KMS-11 (cell line): Measurements from ENCODE around the gene SLC25A39.

Experiments used
- H2AFZ ChIP-seq: fragments of 200-600 bp; sonication (generic); 2 replicates; pipeline ENCODE4 v1.6.1; 2016; ENCODE audit warnings: antibody characterized with exemption, mixed run types, low read depth
- H3K27ac ChIP-seq: fragments of 200-600 bp; sonication (generic); 2 replicates; pipeline ENCODE4 v1.6.1; 2016; ENCODE audit warnings: mild to moderate bottlenecking, mixed run types
- H3K27me3 ChIP-seq: fragments of 200-600 bp; sonication (generic); 2 replicates; pipeline ENCODE4 v1.6.1; 2017; ENCODE audit warnings: mild to moderate bottlenecking, low read depth, mixed run types, moderate library complexity; ENCODE audit not compliant: insufficient read depth
- H3K36me3 ChIP-seq: fragments of 200-600 bp; sonication (generic); 2 replicates; pipeline ENCODE4 v1.6.1; 2017; ENCODE audit warnings: mild to moderate bottlenecking, mixed run types; ENCODE audit not compliant: insufficient read depth
- H3K4me1 ChIP-seq: fragments of 200-600 bp; sonication (generic); 2 replicates; pipeline ENCODE4 v1.6.1; 2016; ENCODE audit warnings: mild to moderate bottlenecking, low read depth, mixed run types; ENCODE audit not compliant: poor library complexity, severe bottlenecking
- H3K4me2 ChIP-seq: fragments of 200-600 bp; sonication (generic); 2 replicates; pipeline ENCODE4 v1.7.0; 2016; ENCODE audit warnings: mild to moderate bottlenecking, mixed run types
- H3K4me3 ChIP-seq: fragments of 200-600 bp; sonication (generic); IDR thresholded peaks from 2 replicates; pipeline ENCODE4 v1.6.1; 2017; ENCODE audit warnings: low read depth, low read length, mixed read lengths; ENCODE audit not compliant: insufficient read depth
- H3K79me2 ChIP-seq: fragments of 200-600 bp; sonication (generic); 2 replicates; pipeline ENCODE4 v1.6.1; 2016; ENCODE audit warnings: low read depth, mixed run types; ENCODE audit not compliant: insufficient read depth
- H3K9ac ChIP-seq: fragments of 200-600 bp; sonication (generic); 2 replicates; pipeline ENCODE4 v1.6.1; 2016; ENCODE audit warnings: mild to moderate bottlenecking, mixed run types
- H4K20me1 ChIP-seq: fragments of 200-600 bp; sonication (generic); 2 replicates; pipeline ENCODE4 v1.6.1; 2016; ENCODE audit warnings: mild to moderate bottlenecking, mixed run types; ENCODE audit not compliant: insufficient read depth
- TF ChIP-seq, protein P1 (sequence below): fragments of 200-600 bp; sonication (generic); conservative IDR thresholded peaks from 2 replicates; pipeline ENCODE4 v1.6.1; 2017; ENCODE audit warnings: low read depth, mild to moderate bottlenecking, antibody characterized with exemption, low read length, moderate library complexity, mixed read lengths

The SLC25A39 gene

DNA sequence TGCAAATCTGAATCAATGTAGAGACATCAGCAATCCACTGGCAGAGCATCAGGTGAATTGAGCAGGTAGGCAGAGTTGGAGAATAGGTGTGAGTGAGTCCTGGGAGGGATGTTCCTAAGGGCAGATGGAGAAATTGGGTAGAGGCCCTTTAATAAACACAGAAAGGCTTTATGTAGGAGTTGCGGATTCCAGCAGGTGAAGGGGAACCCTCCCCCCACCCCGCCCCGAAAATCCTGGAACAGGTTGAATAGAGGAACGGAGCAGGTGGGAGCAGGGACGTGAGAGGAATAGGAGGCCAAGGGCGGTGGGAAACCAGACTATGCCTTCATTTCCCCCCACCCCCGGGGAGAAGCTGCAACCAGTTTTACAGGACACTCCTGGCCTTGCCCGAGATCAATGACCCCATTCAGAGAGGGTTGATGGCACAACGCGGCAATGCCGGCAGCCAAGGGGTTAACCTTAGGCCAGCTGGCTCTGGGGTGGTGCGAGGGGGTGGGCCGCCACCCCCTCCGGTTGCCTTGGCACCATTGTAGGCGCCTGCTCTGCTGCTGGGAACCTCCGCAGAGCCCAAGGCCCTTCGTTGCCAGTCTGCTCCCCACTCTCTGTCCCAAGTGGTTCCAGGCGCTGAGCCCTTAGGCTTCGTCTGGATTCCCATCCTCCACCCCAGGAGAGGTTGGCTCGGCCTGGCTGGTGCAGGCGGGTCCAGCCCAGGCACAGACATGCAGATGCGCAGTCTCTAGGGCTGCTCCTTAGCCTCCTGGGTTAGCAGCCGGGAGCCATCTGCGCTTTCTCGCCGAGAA, 17.0 kb downstream of the SLC25A39 start:
- H3K79me2 ChIP-seq, result no peaks in the 10 kb centered on the region
- H3K27me3 ChIP-seq, result peaks cover 57% of the 10 kb centered on the region
- peaks cover 6% of the 10 kb centered on the region for H3K4me1 ChIP-seq
- H3K4me3 ChIP-seq, result no peak overlapping the region
- H3K4me2 ChIP-seq, result peak overlapping the region; percentile 51; the same call in 1 of the 2 replicates
- no peak overlapping the region for H2AFZ ChIP-seq
- H3K9ac ChIP-seq, result no peak overlapping the region
- no peaks in the 10 kb centered on the region for H3K36me3 ChIP-seq
- H4K20me1 ChIP-seq, result no peaks in the 10 kb centered on the region
- TF ChIP-seq, protein P1, sequence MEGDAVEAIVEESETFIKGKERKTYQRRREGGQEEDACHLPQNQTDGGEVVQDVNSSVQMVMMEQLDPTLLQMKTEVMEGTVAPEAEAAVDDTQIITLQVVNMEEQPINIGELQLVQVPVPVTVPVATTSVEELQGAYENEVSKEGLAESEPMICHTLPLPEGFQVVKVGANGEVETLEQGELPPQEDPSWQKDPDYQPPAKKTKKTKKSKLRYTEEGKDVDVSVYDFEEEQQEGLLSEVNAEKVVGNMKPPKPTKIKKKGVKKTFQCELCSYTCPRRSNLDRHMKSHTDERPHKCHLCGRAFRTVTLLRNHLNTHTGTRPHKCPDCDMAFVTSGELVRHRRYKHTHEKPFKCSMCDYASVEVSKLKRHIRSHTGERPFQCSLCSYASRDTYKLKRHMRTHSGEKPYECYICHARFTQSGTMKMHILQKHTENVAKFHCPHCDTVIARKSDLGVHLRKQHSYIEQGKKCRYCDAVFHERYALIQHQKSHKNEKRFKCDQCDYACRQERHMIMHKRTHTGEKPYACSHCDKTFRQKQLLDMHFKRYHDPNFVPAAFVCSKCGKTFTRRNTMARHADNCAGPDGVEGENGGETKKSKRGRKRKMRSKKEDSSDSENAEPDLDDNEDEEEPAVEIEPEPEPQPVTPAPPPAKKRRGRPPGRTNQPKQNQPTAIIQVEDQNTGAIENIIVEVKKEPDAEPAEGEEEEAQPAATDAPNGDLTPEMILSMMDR, result no peak
- H3K27ac ChIP-seq, result no peak overlapping the region

DNA sequence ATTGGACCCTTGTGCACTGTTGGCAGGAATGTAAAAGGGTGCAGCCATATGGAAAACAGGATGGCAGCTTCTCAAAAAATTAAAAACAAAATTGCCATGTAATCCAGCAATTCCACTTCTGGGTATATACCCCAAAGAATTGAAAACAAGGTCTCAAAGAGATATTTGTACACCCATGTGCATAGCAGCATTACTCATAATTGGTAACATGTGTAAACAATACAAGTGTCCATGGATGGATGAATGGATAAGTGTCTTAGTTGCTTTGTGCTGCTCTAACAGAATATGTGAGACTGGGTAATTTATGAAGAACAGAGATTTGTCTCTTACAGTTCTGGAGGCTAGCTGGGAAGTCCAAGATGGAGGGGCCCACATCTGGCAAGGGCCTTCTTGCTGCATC, 20.0 kb downstream of the SLC25A39 start:
- H3K4me3 ChIP-seq, result no peak overlapping the region
- peaks cover 6% of the 10 kb centered on the region for H3K4me1 ChIP-seq
- no peak overlapping the region for H3K9ac ChIP-seq
- 0 out of 2 replicates have a peak, but pooled peaks cover 3% of the 10 kb centered on the region for H4K20me1 ChIP-seq
- no peak overlapping the region for H3K27ac ChIP-seq
- H3K36me3 ChIP-seq, result no peaks in the 10 kb centered on the region
- no peaks in the 10 kb centered on the region for H3K79me2 ChIP-seq
- TF ChIP-seq, protein P1, result no peak
- no peak overlapping the region for H2AFZ ChIP-seq
- H3K4me2 ChIP-seq, result no peak overlapping the region
- peaks cover 39% of the 10 kb centered on the region for H3K27me3 ChIP-seq

DNA sequence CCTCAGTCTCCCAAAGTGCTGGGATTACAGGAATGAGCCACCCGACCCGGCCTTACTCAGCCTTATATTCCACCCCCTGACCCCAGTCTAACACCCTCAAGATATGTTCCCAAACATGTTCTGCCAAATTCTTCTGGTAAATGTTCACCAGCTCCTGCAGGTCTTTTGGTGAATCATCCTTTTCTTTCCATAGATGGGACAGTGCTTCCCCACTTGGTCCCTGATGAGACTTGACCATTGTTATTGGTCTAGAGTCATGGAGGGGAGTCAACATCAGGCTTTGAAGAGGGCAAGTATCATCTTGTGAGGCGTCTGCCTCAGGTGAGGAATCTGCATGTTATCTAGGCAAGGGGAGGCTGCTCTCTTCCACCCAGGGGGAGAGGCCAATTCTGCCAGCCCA, 26.6 kb downstream of the SLC25A39 start:
- Histone ChIP-seq H3K27me3 (peaks cover 6% of the 10 kb centered on the region; the same call in 1 of the 2 replicates), H3K36me3 (no peaks in the 10 kb centered on the region), H3K27ac (no peak overlapping the region), H3K79me2 (no peaks in the 10 kb centered on the region), H4K20me1 (0 out of 2 replicates have a peak, but pooled peaks cover 3% of the 10 kb centered on the region), H3K4me2 (no peak overlapping the region), H3K4me1 (peaks cover 4% of the 10 kb centered on the region), H2AFZ (no peak overlapping the region), H3K4me3 (no peak overlapping the region), H3K9ac (no peak overlapping the region)
- TF ChIP-seq, protein P1, result no peak

DNA sequence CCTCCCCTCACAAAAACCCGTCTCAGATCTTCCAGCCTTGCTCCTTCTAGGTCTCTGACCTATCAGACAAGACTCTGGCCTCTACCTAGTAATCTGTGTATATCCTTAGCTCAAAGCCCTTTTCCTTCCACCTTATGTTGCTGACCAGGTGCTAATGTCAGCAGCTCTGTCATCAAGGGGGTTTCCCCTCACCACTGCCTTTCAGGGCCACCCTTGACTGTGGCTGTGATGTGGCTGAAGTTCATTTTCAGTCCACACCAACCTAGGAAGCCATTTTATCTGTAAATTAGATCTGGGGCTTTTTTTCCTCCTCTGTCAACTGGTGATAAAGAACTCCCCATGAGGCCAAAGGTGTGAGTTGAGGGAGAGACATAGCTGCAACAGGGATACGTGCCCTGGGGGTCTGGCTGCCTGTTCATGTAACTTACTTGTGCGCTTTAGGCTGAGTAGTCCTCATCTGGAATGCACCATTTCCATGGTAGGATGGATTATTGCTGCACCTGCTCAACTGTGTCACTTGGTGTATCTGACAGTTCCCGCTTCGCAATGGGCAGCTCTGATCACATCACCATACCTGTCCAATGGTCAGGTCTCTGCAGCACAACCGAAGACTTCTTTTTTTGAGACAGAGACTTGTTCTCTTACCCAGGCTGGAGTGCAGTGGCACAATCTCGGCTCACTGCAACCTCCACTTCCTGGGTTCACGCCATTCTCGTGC, 31.0 kb downstream of the SLC25A39 start:
- Histone ChIP-seq H3K9ac (no peak overlapping the region), H4K20me1 (no peaks in the 10 kb centered on the region), H2AFZ (no peak overlapping the region), H3K27ac (no peak overlapping the region), H3K79me2 (no peaks in the 10 kb centered on the region), H3K4me2 (no peak overlapping the region; the same call in 1 of the 2 replicates), H3K4me3 (no peak overlapping the region), H3K27me3 (peaks cover 4% of the 10 kb centered on the region; the same call in 1 of the 2 replicates), H3K36me3 (no peaks in the 10 kb centered on the region), H3K4me1 (peaks cover 4% of the 10 kb centered on the region)
- TF ChIP-seq, protein P1, result no peak
